Measurements from ENCODE around the gene TSPAN12. TPM values are rescaled to one million over a fixed set of nuclear protein-coding genes. Genes with fewer than 3 reads are reported as not detected.

The TSPAN12 gene
- total RNA-seq, 1 experiment from 2014 or later, result 17.3 TPM

GRCh38 chr7:120742372-120742771 is 115.6 kb downstream of the TSPAN12 start:
- Mint-ChIP-seq H3K9me3 (no peaks in the 10 kb centered on the region), H3K36me3 (no peaks in the 10 kb centered on the region), H3K27me3 (ENCODE audit: low read depth) (no peaks in the 10 kb centered on the region), H3K4me3 (peak overlapping the region; percentile 9; the same call in 1 of the 2 replicates), H3K4me1 (peaks cover 59% of the 10 kb centered on the region), H3K27ac (peak overlapping the region; percentile 80)
- DNase-seq (ENCODE audit: low spot score), result peak; percentile 23
- ChIA-PET POLR2A (no interaction called here), CTCF (interaction anchor here (1.2 kb wide), 1 partner anchor 49 kb away, joined by 3 read pairs; no protein-coding TSS in a partner anchor)
- peak; percentile 81 for ATAC-seq
- TF ChIP-seq AFF4 (CRISPR knock-in tag; IDR thresholded peaks at IDR 0.05; ENCODE audit: borderline replicate concordance) (no peak), NFYB (CRISPR knock-in tag; conservative IDR thresholded peaks at IDR 0.05; ENCODE audit: low read depth) (no peak), ARID4B (CRISPR knock-in tag; IDR thresholded peaks at IDR 0.05; ENCODE audit: borderline replicate concordance) (no peak), FOXK1 (CRISPR knock-in tag; IDR thresholded peaks at IDR 0.05) (no peak), ZNF263 (CRISPR knock-in tag; IDR thresholded peaks at IDR 0.05; ENCODE audit: low read depth) (no peak), SMAD4 (CRISPR knock-in tag; IDR thresholded peaks at IDR 0.05) (no peak), AR (CRISPR knock-in tag; IDR thresholded peaks at IDR 0.05) (no peak), TEAD1 (CRISPR knock-in tag; IDR thresholded peaks at IDR 0.05) (no peak)

GRCh38 chr7:120741371-120742042 is 116.4 kb downstream of the TSPAN12 start:
- no peak overlapping the region for H3K27ac Mint-ChIP-seq
- ATAC-seq (no peak), DNase-seq (ENCODE audit: low spot score) (no peak)
- H3K27me3 Mint-ChIP-seq (ENCODE audit: low read depth), result no peaks in the 10 kb centered on the region
- CTCF ChIA-PET, result interaction anchor here (1.0 to 1.3 kb wide), 2 partner anchors 11 to 16 kb away, joined by 3 read pairs; no protein-coding TSS in a partner anchor
- no peaks in the 10 kb centered on the region for H3K9me3 Mint-ChIP-seq
- no peak overlapping the region for H3K4me3 Mint-ChIP-seq
- POLR2A ChIA-PET, result interaction anchor here (0.6 kb wide), 1 partner anchor 1953 kb away, joined by 4 read pairs; no protein-coding TSS in a partner anchor
- H3K36me3 Mint-ChIP-seq, result no peaks in the 10 kb centered on the region
- peaks cover 59% of the 10 kb centered on the region for H3K4me1 Mint-ChIP-seq
- TF ChIP-seq CREM (CRISPR knock-in tag; IDR thresholded peaks at IDR 0.05) (no peak), ZNF263 (CRISPR knock-in tag; IDR thresholded peaks at IDR 0.05; ENCODE audit: low read depth) (no peak), PREB (CRISPR knock-in tag; IDR thresholded peaks at IDR 0.05; ENCODE audit: borderline replicate concordance) (no peak), GRHL2 (CRISPR knock-in tag; IDR thresholded peaks at IDR 0.05; ENCODE audit: insufficient replicate concordance, severe bottlenecking) (no peak), MAX (CRISPR knock-in tag; IDR thresholded peaks at IDR 0.05) (no peak), CREB1 (CRISPR knock-in tag; IDR thresholded peaks at IDR 0.05) (no peak), ZNF121 (CRISPR knock-in tag; IDR thresholded peaks at IDR 0.05) (no peak), JAZF1 (CRISPR knock-in tag; IDR thresholded peaks at IDR 0.05) (no peak), USF2 (CRISPR knock-in tag; IDR thresholded peaks at IDR 0.05) (no peak), KAT7 (CRISPR knock-in tag; IDR thresholded peaks at IDR 0.05; ENCODE audit: borderline replicate concordance) (no peak)
